HCEC 1CT (cell line): ENCODE results near the gene BACH2.
"Not testable (repeated sequence)": the region's sequence is repeated elsewhere in the genome, so short reads cannot be mapped to it uniquely, and the experiment has no call there.

Experiments
- DNase-seq: peaks from one replicate; pipeline ENCODE4 v3.0.0-alpha.2; 2017

Gene BACH2

GRCh38 chr6:89930789-89931188, 365.9 kb downstream of the BACH2 start:
- no peak for DNase-seq

GRCh38 chr6:89928604-89929003, 368.0 kb downstream of the BACH2 start:
- DNase-seq = no peak

- no peak for DNase-seq
Measured at GRCh38 chr6:89927791-89928550, 368.7 kb downstream of the BACH2 start.

GRCh38 chr6:89927264-89927663, 369.4 kb downstream of the BACH2 start:
- no peak for DNase-seq

- no peak for DNase-seq
Measured at GRCh38 chr6:89925826-89926225, 370.8 kb downstream of the BACH2 start.

- DNase-seq = no peak
Measured at GRCh38 chr6:89924231-89924630, 372.4 kb downstream of the BACH2 start.

GRCh38 chr6:89921691-89922090, 375.0 kb downstream of the BACH2 start:
- no peak for DNase-seq

- DNase-seq = no peak
Measured at GRCh38 chr6:89921197-89921596, 375.4 kb downstream of the BACH2 start.

GRCh38 chr6:89917801-89918366, 378.8 kb downstream of the BACH2 start:
- no peak for DNase-seq

GRCh38 chr6:89917216-89917615, 379.4 kb downstream of the BACH2 start:
- no peak for DNase-seq

- DNase-seq = no peak
Measured at GRCh38 chr6:89916136-89916920, 380.3 kb downstream of the BACH2 start.

- no peak for DNase-seq
Measured at GRCh38 chr6:89910902-89911240, 385.8 kb downstream of the BACH2 start.

GRCh38 chr6:89910001-89910901, 386.4 kb downstream of the BACH2 start:
- not testable (repeated sequence) for DNase-seq

- DNase-seq = peak; percentile 20
Measured at GRCh38 chr6:89895276-89895874, 401.3 kb downstream of the BACH2 start.

GRCh38 chr6:89894169-89894568, 402.5 kb downstream of the BACH2 start, which contains the start of gene GJA10:
GJA10 (plus strand) TSS chr6:89894469; CDS start chr6:89894469, 0 bp downstream.
- no peak for DNase-seq

- not testable (repeated sequence) for DNase-seq
Measured at GRCh38 chr6:89892577-89892976, 404.1 kb downstream of the BACH2 start.

- not testable (repeated sequence) for DNase-seq
Measured at GRCh38 chr6:89890845-89891528, 405.7 kb downstream of the BACH2 start.

GRCh38 chr6:89888871-89889270, 407.8 kb downstream of the BACH2 start:
- peak; percentile 35 for DNase-seq

- no peak for DNase-seq
Measured at GRCh38 chr6:89888138-89888514, 408.5 kb downstream of the BACH2 start.

- no peak for DNase-seq
Measured at GRCh38 chr6:89887452-89888137, 409.0 kb downstream of the BACH2 start.
